Measurements from ENCODE around the gene PSD2. TPM values are rescaled to one million over a fixed set of nuclear protein-coding genes. Genes with fewer than 3 reads are reported as not detected.

The PSD2 gene
- total and polyA plus RNA-seq, 2 of the 13 experiments (the other 11 are each of a cell fraction or from before 2014, with no cell fraction given) = 0.07 TPM; not detected in 1

- no peak for TF ChIP-seq SMARCE1 (IDR thresholded peaks at IDR 0.05; ENCODE audit: borderline replicate concordance)
- TF ChIP-seq ESRRA (CRISPR knock-in tag; IDR thresholded peaks at IDR 0.05; ENCODE audit: low read depth) = peak; percentile 65; the same call in 1 of the 2 replicates
- peak; percentile 18 for TF ChIP-seq HNRNPLL (IDR thresholded peaks at IDR 0.05; ENCODE audit: low read depth, low read length, poor library complexity, severe bottlenecking)
- TF ChIP-seq ZNF563 (CRISPR knock-in tag; IDR thresholded peaks at IDR 0.05) = peak; percentile 63; the same call in 1 of the 2 replicates
- no peak for TF ChIP-seq ZNF674 (CRISPR knock-in tag; IDR thresholded peaks at IDR 0.05; ENCODE audit: low read depth)
- peak; percentile 56; the same call in 1 of the 2 replicates for TF ChIP-seq ZFP37 (CRISPR knock-in tag; IDR thresholded peaks at IDR 0.05; ENCODE audit: borderline replicate concordance)
- TF ChIP-seq ZNF510 (CRISPR knock-in tag; IDR thresholded peaks at IDR 0.05; ENCODE audit: low read depth) = 0 out of 2 replicates have a peak, but pooled peaks have one; percentile 18
- TF ChIP-seq, protein P1, sequence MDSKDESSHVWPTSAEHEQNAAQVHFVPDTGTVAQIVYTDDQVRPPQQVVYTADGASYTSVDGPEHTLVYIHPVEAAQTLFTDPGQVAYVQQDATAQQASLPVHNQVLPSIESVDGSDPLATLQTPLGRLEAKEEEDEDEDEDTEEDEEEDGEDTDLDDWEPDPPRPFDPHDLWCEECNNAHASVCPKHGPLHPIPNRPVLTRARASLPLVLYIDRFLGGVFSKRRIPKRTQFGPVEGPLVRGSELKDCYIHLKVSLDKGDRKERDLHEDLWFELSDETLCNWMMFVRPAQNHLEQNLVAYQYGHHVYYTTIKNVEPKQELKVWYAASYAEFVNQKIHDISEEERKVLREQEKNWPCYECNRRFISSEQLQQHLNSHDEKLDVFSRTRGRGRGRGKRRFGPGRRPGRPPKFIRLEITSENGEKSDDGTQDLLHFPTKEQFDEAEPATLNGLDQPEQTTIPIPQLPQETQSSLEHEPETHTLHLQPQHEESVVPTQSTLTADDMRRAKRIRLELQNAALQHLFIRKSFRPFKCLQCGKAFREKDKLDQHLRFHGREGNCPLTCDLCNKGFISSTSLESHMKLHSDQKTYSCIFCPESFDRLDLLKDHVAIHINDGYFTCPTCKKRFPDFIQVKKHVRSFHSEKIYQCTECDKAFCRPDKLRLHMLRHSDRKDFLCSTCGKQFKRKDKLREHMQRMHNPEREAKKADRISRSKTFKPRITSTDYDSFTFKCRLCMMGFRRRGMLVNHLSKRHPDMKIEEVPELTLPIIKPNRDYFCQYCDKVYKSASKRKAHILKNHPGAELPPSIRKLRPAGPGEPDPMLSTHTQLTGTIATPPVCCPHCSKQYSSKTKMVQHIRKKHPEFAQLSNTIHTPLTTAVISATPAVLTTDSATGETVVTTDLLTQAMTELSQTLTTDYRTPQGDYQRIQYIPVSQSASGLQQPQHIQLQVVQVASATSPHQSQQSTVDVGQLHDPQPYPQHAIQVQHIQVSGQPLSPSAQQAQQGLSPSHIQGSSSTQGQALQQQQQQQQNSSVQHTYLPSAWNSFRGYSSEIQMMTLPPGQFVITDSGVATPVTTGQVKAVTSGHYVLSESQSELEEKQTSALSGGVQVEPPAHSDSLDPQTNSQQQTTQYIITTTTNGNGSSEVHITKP (CRISPR knock-in tag; IDR thresholded peaks at IDR 0.05; ENCODE audit: low read depth) = no peak
- TF ChIP-seq MED13 (CRISPR knock-in tag; IDR thresholded peaks at IDR 0.05) = 0 out of 2 replicates have a peak, but pooled peaks have one; percentile 69
- TF ChIP-seq NFIC (IDR thresholded peaks at IDR 0.05; ENCODE audit: low read length) = no peak
- TF ChIP-seq PITX1 (CRISPR knock-in tag; IDR thresholded peaks at IDR 0.05) = 0 out of 2 replicates have a peak, but pooled peaks have one; percentile 10
- TF ChIP-seq, protein P2, sequence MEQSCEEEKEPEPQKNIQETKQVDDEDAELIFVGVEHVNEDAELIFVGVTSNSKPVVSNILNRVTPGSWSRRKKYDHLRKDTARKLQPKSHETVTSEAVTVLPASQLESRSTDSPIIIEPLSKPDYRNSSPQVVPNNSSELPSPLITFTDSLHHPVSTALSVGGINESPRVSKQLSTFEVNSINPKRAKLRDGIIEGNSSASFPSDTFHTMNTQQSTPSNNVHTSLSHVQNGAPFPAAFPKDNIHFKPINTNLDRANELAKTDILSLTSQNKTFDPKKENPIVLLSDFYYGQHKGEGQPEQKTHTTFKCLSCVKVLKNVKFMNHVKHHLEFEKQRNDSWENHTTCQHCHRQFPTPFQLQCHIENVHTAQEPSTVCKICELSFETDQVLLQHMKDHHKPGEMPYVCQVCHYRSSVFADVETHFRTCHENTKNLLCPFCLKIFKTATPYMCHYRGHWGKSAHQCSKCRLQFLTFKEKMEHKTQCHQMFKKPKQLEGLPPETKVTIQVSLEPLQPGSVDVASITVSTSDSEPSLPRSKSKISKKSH (CRISPR knock-in tag; IDR thresholded peaks at IDR 0.05; ENCODE audit: borderline replicate concordance) = no peak
- TF ChIP-seq ZMYM2 (CRISPR knock-in tag; IDR thresholded peaks at IDR 0.05) = peak; percentile 58; the same call in 1 of the 2 replicates
- TF ChIP-seq ZNF609 (CRISPR knock-in tag; IDR thresholded peaks at IDR 0.05; ENCODE audit: borderline replicate concordance) = peak; percentile 14; the same call in 1 of the 2 replicates
- peak; percentile 67; the same call in 1 of the 2 replicates for TF ChIP-seq ATF3 (CRISPR knock-in tag; IDR thresholded peaks at IDR 0.05)
- no peak for TF ChIP-seq ZZZ3 (CRISPR knock-in tag; IDR thresholded peaks at IDR 0.05; ENCODE audit: borderline replicate concordance)
- peak; percentile 25; the same call in 1 of the 2 replicates for TF ChIP-seq NFKBIZ (CRISPR knock-in tag; IDR thresholded peaks at IDR 0.05)
Measured at GRCh38 chr5:139747583-139748504, 47.8 kb upstream of the PSD2 start (continued).

Data from HepG2 (cell line).